Measurements from ENCODE around the gene GLYR1.

GLYR1 gene

DNA sequence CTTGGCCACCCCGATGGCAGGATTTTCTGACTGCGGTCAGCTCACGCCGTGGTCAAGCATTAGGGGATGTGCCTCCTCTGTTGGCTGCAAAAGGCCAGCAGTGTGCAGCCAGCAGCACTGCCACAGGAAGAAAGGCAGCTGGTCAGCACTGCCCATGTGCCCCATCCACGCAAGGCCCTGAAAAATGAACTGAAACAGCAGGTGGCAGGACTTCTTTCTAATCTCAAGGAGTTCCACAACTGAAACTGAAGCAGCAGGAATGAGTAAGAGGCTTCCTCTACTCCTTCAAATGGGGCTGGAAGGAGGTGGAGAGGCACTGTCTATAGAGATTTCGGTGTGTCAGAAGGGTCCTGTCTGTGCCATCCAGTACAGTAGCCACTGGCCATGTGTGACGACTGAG is 83.3 kb downstream of the GLYR1 start:
- DNase-seq (ENCODE audit: low read depth), result no peak

- no peak for DNase-seq (ENCODE audit: low read depth)
These were observed 84.9 kb downstream of the GLYR1 start for GRCh38 chr16:4762205-4762604.

DNA sequence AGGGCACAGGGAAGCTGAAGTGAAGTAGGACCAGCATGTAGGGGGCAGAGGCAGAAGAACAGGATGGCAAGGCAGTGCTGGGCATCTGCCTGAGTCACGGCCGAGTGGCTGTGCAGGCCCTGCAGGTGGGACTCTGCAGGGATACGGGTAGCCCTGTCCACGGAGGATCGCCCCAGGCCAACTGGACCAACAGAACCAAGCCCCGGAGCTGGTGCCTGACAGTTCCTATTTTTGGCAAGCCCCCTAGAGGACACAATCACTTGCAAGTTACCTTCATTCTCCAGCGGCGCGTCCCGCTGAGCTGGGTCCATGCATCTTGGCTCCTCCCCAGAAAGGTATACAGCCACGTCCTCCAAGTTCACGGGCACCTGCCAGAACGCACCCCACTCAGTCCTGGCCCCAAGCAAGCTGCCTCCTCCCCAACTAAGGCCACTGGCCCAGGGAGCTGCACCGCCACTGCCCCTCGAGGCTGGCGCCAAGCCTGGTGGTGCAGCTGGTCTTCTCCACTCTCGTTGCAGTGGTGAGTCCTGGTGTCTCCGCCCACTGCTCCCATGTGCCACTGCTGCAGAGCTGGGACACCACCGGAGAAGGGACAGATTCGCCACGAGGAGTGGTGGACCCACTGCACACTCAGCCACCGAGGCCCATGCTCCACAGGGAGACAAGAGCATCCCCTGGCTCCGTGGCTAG is 86.7 kb downstream of the GLYR1 start:
- DNase-seq (ENCODE audit: low read depth), result no peak

DNA sequence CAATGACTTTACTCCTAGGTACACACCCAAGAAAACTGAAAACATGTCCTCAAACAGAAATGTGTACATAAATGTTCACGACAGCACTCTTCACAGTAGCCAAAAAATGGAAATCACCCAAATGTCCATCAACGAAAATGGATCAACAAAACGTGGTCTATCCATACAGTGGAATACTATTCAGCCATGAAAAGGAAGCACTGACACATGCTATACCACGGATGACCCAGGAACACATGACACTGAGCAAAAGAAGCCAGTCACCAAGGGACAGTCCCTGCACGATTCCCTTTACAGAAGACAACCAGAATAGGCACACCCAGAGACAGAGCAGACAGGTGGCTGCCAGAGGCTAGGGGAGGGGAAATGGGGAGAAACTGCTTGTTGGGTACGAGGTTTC is 91.4 kb downstream of the GLYR1 start:
- DNase-seq (ENCODE audit: low read depth), result no peak

DNA sequence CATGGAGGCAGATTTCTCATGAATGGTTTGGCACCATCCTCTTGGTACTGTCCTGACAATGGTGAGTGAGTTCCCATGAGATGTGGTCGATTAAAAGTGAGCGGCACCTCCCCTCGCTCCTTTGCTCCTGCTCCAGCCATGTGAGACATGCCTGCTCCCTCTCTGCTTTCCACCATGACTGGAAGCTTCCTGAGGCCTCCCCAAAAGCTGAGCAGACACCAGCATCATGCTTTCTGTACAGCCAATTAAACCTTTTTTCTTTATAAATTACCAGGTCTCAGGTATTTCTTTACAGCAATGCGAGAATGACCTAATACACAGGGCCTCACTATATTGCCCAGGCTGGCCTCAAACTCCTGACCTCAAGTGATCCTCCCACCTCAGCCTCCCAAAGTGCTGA is 92.2 kb downstream of the GLYR1 start:
- DNase-seq (ENCODE audit: low read depth), result no peak

DNA sequence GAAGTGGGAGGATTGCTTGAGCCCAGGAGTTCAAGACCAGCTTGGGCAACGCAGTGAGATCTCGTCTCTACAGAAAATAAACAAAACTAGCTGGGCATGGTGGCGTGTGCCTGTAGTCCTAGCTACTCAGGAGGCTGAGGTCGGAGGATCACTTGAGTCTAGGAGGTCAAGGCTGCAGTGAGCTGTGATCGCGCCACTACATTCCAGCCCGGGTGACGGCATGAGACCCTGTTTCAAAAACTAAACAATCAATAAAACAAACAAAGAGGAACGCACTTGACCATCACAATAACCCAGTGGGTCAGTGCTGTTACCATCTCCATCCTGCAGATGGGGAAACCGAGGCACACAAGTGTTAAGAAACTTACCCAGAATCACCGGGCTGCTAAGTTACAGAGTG is 93.9 kb downstream of the GLYR1 start:
- no peak for DNase-seq (ENCODE audit: low read depth)
